HG03432 (cell line): ENCODE measurements around the gene HSD17B11.
"Not testable (repeated sequence)": the region's sequence is repeated elsewhere in the genome, so short reads cannot be mapped to it uniquely, and the experiment has no call there.

Experiments
- ATAC-seq: cut with Tn5 transposase; IDR thresholded peaks from one replicate; pipeline ENCODE4 v1.9.1; 2021; ENCODE audit warnings: mild to moderate bottlenecking, moderate library complexity; ENCODE audit not compliant: unreplicated experiment

Gene HSD17B11

DNA sequence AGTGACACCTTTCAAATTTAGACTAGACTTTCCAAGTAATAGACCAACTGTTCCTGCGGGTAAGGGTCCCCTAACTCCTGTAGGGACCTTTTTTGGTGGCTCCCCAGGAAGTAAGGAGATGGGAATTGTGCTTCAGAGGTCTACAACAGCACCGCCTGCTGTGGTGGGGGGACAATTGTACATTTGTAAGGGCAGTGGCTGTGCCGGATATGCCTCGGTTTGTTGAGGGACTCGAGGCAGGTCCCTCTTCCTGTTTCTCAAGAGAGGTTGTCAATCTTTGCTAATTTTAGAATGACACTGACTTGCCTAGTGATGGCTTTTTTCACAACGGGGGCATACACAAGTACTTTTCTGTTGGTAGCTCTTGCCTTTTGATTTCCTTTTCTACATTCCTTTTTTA, 15.5 kb upstream of the HSD17B11 start:
- ATAC-seq = peak; percentile 47

DNA sequence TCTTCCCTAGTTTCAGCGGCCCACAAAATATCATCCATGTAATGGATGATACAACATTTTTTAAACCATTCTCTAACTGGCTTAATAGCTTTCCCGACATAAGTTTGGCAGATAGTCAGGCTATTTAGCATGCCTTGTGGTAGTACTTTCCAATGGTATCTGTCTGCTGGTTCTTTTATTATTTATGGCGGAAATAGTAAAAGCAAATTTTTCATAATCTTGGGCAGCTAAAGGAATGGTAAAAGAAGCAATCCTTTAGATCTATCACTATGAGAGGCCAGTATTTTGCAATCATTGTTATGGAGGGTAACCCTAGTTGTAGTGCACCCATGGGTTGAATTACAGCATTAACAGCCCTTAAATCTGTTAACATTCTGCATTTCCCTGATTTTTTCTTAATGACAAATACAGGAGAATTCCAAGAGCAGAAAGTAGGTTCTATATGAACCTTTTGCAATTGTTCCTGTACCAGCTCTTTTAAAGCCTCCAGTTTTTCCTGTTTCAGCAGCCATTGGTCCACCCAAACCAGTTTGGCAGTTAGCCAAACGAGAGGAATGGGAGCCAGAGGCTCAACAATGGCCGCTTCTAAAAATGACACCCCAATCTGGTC, 14.3 kb upstream of the HSD17B11 start:
- no peak for ATAC-seq

DNA sequence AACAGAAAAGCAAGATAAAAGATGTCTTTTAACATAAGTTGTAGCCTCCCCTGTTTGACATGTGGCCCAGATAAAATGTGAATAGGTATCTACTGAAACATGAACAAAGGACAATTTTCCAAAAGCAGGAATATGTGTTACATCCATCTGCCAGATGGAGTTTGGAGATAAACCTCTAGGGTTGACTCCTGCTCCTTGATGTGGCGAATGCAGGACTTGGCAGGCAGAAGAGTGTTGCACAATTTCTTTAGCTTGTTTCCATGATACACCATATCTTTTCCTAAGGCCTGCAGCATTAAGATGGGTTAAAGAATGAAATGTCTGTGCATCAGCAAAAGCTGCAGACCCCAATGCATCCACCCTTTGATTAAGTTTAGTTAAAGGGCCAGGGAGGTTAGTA, 12.7 kb upstream of the HSD17B11 start:
- not testable (repeated sequence) for ATAC-seq

DNA sequence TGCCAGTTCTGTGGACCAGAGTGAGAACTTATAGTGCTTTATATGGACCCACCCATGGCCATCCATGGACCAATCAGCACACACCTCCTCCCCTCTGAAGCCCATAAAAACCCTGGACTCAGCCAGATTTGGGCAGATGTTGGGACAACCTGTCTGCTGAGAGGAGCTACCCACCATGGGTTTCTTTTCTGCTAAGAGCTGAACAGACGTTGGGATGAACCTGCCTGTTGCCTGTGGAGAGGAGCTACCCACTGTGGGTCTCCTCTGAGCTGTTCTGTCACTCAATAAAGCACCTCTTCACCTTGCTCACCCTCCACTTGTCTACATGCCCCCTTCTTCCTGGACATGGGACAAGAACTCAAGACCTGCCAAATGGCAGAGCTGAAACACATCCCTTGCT, 9.0 kb upstream of the HSD17B11 start:
- no peak for ATAC-seq

DNA sequence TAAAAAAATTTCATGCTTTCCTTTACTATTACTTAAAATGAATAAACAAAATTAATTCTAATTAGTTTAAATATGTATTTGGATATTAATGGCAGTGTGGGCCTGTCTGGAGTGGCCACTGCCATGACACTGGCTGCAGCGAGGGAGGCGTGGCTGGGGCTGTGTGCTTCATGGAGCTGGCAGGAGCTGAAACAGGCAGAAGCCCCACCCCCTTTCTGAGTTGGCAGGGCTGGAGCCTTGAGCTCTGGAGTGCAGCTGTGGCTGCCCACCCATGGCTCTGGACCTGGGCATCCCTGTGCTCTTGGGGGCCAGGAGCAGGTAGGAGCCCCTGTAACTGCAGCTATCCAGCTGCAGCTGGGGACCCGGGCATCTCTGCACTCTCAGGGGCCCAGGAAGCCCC, 8.2 kb upstream of the HSD17B11 start:
- no peak for ATAC-seq

DNA sequence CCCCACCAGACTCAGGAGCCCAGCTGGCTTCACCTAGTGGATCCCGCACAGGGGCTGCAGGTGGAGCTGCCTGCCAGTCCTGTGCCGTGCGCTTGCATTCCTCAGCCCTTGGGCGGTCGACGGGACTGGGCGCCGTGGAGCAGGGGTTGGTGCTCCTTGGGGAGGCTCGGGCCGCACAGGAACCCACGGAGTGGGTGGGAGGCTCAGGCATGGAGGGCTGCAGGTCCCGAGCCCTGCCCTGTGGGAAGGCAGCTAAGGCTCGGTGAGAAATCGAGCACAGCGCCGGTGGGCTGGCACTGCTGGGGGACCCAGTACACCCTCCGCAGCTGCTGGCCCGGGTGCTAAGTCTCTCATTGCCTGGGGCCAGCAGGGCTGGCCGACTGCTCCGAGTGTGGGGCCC, 4.9 kb upstream of the HSD17B11 start:
- ATAC-seq = not testable (repeated sequence)

DNA sequence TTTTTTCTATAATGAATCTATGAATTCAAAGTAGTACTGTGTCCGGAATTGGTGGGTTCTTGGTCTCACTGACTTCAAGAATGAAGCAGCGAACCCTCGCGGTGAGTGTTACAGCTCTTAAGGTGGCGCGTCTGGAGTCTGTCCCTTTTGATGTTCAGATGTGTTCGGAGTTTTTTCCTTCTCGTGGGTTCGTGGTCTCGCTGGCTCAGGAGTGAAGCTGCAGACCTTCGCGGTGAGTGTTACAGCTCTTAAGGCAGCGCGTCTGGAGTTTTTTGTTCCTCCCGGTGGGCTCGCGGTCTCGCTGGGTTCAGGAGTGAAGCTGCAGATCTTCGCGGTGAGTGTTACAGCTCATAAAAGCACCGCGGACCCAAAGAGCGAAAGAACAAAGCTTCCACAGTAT, 4.1 kb upstream of the HSD17B11 start:
- not testable (repeated sequence) for ATAC-seq

DNA sequence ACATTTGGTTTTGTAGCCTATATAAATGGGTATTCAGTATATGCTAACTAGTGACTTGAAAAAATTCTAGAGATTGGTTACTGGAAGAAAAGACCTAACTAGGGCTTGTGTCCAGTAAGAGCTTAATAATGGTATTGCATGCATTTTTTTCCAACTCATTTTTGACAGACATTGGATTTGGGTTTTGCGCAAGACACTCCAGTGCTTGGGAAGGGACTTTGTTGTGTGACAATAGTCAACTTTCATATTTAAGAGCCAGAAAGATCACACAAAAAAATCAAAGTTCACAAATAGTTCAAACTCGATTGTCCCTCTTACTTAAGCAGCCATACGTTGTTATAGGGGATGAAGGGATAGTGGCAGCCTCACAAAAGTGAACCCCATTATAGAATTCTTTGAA, 1.2 kb upstream of the HSD17B11 start:
- no peak for ATAC-seq

DNA sequence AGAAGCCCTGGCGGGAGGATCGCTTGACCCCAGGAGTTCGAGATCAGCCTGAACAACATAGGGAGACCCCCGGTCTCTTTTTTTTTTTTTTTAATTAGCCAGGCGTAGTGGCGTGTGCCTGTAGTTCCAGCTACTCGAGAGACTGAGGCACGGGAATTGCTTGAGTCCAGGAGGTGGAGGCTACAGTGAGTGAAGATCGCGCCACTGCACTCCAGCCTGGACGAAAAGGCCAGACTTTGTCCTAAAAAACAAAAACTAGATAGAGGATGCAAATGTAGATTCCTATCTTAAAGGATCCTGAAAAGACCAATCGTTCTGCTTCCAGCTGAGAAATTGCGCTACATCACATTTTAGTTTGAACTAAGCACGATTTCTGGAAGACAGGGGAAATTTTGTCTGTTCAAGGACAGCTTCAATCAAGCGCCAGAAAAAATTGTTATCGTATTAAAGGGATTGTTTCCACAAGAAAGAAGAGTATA, 627 bp upstream of the HSD17B11 start:
- peak; percentile 25 for ATAC-seq

DNA sequence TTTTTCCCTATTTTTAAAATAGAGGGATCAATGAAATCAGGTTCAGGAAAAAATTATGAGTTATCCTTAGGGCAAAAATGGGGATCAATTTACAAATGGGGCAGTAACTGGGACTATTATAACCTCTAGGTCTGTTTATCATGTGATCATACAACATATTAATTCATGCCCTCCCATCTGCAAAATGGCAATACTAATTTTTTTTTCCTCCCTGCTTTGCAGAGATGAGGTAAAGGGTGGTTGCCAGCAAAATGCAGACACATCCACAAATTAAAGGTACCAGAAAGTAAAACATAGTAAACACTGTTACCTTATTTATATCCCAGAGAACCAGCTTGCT, 467 bp downstream of the HSD17B11 start:
- peak; percentile 2 for ATAC-seq

DNA sequence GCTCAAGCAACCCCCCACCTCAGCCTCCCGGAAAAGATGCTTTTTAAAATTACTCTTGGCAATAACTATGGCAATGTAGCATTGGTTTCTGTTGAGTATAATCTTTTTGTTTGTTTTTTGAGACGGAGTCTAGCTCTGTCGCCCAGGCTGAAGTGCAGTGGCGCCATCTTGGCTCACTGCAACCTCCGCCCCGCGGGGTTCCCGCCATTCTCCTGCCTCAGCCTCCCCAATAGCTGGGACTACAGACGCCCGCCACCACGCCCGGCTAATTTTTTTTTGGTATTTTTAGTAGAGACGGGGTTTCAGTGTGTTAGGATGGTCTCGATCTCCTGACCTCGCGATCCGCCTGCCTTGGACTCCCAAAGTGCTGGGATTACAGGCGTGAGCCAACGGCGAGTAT, 933 bp downstream of the HSD17B11 start:
- not testable (repeated sequence) for ATAC-seq

DNA sequence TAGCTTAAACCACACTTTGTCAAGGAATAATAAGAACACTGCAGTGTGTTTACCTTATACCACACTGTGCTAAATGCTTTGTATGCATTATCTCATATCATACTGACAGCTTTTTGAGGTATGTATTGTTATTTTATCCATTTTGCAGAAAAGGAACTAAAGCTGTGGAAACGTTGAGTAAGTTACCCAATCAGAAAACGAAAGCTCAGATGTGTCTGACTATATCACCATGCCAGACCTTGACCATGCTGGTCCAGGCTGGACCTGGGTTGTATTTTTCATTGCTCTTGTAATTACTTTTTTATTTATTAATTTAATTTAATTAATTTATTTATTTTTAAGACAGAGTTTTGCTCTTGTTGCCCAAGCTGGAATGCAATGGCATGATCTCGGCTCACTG, 2.1 kb downstream of the HSD17B11 start:
- no peak for ATAC-seq

DNA sequence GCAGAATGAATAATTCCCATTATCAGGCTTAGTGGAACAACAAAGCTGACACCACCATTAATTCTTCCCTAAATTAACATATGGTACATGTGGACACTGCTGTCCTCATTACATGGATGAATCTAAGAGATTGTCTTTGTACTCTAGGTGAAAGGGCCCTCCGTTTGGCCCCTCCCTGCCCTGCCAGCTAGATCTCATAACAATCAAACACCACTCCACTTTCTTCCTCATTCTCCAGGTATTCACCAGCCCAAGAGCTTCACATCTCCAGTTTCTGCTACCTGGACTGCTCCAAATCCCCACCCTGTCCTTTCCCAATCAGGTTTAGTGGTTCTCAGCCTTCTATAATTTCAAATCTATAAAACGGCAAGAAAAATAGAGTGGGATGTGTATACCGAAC, 3.8 kb downstream of the HSD17B11 start:
- no peak for ATAC-seq

DNA sequence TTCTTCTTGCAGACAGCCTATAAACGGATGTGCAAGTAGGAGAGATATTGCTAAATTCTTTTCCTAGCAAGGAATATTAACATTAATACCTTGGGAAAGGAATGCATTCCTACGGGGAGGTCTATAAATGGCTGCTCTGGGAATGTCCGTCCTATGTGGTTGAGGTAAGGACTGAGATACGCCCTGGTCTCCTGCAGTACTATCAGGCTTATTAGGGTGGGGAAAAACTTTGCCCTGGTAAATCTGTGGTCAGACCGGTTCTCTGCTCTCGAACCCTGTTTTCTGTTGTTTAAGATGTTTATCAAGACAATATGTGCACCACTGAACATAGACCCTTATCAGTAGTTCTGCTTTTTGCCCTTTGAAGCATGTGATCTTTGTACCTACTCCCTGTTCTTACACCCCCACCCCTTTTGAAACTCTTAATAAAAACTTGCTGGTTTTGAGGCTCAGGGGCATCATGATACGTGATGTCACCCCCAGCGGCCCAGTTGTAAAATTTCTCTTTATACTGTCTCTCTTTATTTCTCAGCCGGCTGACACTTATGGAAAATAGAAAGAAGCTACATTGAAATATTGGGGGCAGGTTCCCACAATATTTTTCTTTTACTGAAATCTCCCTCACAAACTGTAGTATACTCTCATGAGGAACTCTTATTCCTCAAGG, 6.4 kb downstream of the HSD17B11 start:
- not testable (repeated sequence) for ATAC-seq

DNA sequence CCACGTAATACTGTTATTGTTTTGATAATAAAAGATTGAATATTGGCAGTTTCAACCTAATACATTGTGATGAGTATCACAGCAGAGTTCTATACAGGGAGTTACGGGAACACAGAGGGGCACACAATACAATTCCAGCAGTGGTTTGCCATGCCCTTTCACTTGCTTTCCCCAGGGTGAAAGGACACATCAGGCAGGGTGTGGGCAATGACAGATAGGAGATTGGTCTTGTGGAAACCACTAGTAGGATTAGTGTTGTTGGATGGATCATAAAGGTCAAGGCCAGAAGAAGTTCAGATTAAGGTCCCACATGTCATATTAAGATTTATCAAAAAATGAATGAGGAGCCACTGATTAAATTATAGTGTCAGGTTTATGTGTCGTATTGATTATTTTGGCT, 8.1 kb downstream of the HSD17B11 start:
- ATAC-seq = no peak

DNA sequence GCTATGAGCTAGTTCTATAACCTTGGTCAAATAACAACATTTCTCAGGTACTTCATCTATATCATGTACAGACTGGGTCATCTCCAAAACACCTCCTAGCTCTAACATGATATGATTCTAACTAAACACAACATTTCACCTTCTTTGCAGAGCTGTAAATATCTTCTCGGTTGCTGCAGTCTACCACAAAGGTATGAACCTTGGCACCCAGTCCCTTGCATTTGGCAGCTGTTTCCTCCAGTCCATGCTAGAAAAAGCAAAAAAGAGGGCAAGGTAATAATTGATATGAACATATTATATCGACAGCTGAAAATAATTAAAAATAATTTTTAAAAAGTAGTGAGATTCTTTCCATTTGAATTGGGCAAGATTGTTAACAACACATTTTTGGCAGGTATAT, 8.9 kb downstream of the HSD17B11 start:
- ATAC-seq = no peak

DNA sequence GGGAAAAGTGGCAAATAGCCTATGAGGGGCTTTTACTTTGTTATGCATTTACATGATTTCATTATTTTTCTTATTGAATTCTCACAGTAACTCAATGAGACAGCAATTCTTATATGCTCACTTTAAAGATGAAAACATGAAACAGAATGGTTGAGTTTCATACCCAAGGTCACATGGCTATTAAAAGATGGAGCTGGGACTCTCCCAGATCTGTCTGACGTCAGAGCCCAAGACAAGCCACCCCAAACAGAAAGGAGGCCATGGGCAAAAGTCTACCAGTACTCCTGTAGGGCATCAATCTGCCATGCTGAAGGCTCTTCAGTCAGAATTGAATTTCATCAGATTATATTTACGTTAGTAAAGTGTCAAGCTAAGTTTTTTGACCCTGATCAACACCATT, 13.2 kb downstream of the HSD17B11 start:
- no peak for ATAC-seq

DNA sequence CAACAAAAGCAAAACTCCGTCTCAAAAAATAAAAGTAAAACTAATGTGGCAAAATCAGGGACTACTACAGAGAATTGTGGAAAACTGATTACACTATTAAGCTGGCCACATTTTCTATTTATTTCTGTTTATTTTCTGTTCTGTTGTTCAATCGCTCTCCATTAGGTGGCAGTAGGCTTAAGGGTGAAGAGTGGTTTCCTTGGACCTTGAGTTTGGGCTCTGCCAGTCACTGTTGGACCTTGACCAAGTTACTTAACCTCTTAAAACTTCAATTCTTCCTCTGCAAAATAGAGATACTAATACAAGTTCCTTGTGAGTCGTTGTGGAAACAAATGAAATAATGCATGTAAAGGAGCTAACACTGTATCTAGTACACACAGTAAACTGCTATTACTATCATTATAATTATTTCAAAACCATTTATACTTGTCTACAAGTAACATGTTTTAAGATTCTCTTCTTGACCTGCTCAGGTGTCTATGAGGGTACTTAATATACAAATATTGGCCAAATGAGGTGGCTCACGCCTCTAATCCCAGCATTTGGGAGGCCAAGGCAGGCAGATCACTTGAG, 15.2 kb downstream of the HSD17B11 start:
- ATAC-seq = peak; percentile 69

DNA sequence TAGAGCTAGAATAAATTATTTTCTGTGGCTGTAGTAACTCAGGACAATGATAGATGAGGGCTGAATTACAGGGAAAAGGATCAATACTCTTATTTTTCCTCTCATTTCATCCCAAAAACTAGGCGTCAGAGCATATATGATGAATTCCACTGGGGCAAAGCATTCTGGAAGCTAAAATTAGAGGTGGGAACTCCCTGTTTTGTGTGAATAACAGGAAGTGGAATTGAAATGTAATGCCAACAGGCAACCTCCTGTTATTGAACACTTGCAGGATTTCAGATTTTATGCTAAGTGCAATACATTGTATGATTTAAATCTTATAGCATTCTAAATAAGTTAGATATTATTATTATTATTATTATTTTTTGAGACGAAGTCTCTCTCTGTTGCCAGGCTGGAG, 20.9 kb downstream of the HSD17B11 start:
- ATAC-seq = no peak

DNA sequence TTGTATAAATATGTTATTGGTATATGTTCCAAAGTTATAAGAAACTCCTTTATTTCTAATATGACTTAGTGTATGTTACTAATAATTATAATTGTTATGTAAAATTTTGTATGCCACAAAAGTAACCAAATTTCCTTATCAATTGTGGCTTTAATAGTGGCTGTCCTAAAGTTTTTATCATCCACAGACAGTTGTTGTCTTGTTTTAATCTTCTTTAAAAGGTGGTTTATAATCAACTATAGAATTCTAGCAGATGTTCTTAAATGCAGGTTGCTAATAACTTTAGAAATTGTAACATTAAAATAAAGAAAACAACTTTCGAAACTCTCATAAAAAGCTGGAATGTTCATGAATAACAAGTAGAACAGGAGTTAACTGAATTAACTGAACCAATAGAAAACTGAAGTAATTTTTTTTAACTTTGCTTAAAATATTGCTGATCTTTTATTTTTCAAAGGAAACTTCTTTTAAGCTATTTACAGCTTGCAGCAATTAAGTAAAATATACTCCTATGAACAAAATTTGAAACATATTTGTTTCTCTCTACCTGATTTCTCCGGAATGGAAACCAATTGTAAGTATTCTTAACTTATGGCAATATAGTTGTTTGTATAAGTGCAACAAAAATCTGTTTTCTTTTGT, 24.3 kb downstream of the HSD17B11 start:
- no peak for ATAC-seq

DNA sequence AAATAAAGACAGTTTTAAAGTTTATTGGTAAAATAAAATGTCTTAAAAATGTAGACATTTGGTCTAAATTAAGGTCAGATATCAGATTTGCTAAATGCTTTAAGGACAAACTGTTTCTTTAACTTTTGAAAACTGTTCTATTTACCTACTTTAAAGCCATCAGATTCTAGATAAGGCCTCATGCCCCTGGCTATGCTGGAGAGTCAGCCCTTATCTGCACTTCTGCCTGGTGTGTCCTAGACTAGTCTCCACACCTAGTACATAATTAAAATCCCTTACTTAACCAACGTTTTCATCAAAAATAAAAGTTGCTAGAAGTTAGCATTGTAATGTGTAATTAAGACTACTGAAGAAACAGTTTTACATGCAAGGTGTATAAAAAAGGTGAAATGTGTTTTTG, 25.6 kb downstream of the HSD17B11 start:
- no peak for ATAC-seq

DNA sequence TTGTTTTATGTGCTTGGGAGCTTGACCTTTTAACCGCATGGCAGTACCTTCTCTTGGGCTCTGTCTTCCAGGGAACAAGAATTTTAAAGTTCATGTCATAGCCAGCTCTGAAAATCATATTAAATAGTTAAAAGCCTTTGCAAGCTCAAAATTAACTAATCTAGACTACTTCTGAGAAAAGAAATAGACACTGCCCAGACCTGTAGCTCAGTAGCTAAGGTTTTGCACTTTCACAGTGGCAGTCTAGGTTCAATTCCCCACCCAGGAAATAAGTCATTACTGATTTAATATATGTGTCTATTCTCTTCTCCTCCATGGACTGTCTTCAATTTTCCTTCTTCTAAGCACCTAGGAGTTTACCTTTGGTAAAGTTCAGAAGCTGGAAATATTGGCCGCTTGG, 27.4 kb downstream of the HSD17B11 start:
- no peak for ATAC-seq
